A673 (cell line): ENCODE data around the gene ADAMTS7.

Experiments
- CTCF ChIP-seq: fragments of 300-800, 200-600 bp; sonication (generic); conservative IDR thresholded peaks from 2 replicates; pipeline ENCODE4 v1.5.1; 2017; ENCODE audit warnings: low read depth, mild to moderate bottlenecking, antibody characterized with exemption, low read length, moderate library complexity, mixed read lengths
- EZH2 ChIP-seq: fragments of 200-600 bp; sonication (generic); IDR thresholded peaks from 2 replicates; pipeline ENCODE4 v1.6.1; 2017; ENCODE audit warnings: borderline replicate concordance, low read depth, mild to moderate bottlenecking, mixed read lengths, antibody characterized with exemption, low read length; ENCODE audit not compliant: poor library complexity, severe bottlenecking

DNA sequence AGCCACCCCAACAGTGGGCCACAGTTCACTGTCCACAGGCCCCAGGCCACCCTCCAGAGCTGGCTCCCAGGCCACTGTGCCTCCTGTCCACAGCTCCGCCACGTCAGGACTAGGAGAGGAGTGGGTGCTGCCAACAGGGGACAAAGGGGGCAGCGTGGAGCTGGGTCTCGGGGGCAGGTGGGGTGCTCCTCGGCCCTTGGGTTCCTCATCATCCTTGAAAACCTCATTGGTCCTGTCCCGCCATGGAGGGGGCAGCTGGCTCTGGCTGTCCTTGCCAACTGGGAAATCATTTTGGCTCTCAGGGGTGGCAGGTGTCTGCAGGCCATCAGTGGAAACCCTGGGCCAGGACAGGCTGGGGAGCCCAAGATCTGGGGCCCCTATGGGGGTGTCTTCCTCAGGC, 45.2 kb downstream of the ADAMTS7 start:
- TF ChIP-seq CTCF, result no peak
- TF ChIP-seq EZH2, result no peak
